Osteocyte (in vitro differentiated cells): ENCODE measurements around the gene SPIRE2. TPM values are rescaled to one million over a fixed set of nuclear protein-coding genes. Genes with fewer than 3 reads are reported as not detected.

Source experiments
- DNase-seq: peaks from one replicate; pipeline ENCODE4 v3.0.0; 2021; ENCODE audit warnings: mixed read lengths; ENCODE audit not compliant: unreplicated experiment; ENCODE audit errors: extremely low spot score
- H3K27ac Mint-ChIP-seq: one replicate; pipeline ENCODE4 v1.8.0; 2021; ENCODE audit warnings: mild to moderate bottlenecking, mixed read lengths; ENCODE audit not compliant: unreplicated experiment
- H3K27me3 Mint-ChIP-seq: one replicate; pipeline ENCODE4 v1.8.0; 2021; ENCODE audit warnings: mixed read lengths; ENCODE audit not compliant: unreplicated experiment
- H3K36me3 Mint-ChIP-seq: one replicate; pipeline ENCODE4 v1.8.0; 2021; ENCODE audit warnings: mixed read lengths; ENCODE audit not compliant: unreplicated experiment
- H3K4me1 Mint-ChIP-seq: one replicate; pipeline ENCODE4 v1.8.0; 2021; ENCODE audit warnings: mixed read lengths; ENCODE audit not compliant: unreplicated experiment
- H3K4me3 Mint-ChIP-seq: one replicate; pipeline ENCODE4 v1.8.0; 2021; ENCODE audit warnings: mild to moderate bottlenecking, moderate library complexity, mixed read lengths; ENCODE audit not compliant: unreplicated experiment
- H3K9me3 Mint-ChIP-seq: one replicate; pipeline ENCODE4 v1.8.0; 2021; ENCODE audit warnings: mixed read lengths; ENCODE audit not compliant: unreplicated experiment
- total RNA-seq: library from RNA; stranded (reverse); gene quantifications from 2 replicates; pipeline ENCODE4 v1.2.1, GENCODE V29; 2021
- TF ChIP-seq, protein P1 (sequence below): fragments of 200-600 bp; sonication (generic); IDR thresholded peaks from 2 replicates; pipeline ENCODE4 v1.5.0; 2021; ENCODE audit warnings: antibody characterized with exemption, mild to moderate bottlenecking, moderate library complexity

SPIRE2 gene
- total RNA-seq, 1 donor from 2014 or later, result 4.6 TPM

- Mint-ChIP-seq H3K4me1 (peaks cover 3% of the 10 kb centered on the region), H3K9me3 (no peaks in the 10 kb centered on the region), H3K36me3 (peaks cover 33% of the 10 kb centered on the region), H3K4me3 (no peak overlapping the region), H3K27me3 (no peaks in the 10 kb centered on the region), H3K27ac (no peak overlapping the region)
- TF ChIP-seq, protein P1, sequence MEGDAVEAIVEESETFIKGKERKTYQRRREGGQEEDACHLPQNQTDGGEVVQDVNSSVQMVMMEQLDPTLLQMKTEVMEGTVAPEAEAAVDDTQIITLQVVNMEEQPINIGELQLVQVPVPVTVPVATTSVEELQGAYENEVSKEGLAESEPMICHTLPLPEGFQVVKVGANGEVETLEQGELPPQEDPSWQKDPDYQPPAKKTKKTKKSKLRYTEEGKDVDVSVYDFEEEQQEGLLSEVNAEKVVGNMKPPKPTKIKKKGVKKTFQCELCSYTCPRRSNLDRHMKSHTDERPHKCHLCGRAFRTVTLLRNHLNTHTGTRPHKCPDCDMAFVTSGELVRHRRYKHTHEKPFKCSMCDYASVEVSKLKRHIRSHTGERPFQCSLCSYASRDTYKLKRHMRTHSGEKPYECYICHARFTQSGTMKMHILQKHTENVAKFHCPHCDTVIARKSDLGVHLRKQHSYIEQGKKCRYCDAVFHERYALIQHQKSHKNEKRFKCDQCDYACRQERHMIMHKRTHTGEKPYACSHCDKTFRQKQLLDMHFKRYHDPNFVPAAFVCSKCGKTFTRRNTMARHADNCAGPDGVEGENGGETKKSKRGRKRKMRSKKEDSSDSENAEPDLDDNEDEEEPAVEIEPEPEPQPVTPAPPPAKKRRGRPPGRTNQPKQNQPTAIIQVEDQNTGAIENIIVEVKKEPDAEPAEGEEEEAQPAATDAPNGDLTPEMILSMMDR, result no peak
- no peak for DNase-seq
Observed at GRCh38 chr16:89908236-89908635, 80.0 kb downstream of the SPIRE2 start.

GRCh38 chr16:89909777-89910716, 81.8 kb downstream of the SPIRE2 start:
- no peaks in the 10 kb centered on the region for H3K9me3 Mint-ChIP-seq
- no peaks in the 10 kb centered on the region for H3K27me3 Mint-ChIP-seq
- peak overlapping the region; percentile 41 for H3K27ac Mint-ChIP-seq
- TF ChIP-seq, protein P1, result peak; percentile 86
- H3K4me1 Mint-ChIP-seq, result peaks cover 3% of the 10 kb centered on the region
- no peak overlapping the region for H3K4me3 Mint-ChIP-seq
- peak; percentile 92 for DNase-seq
- peaks cover 30% of the 10 kb centered on the region for H3K36me3 Mint-ChIP-seq

GRCh38 chr16:89910717-89911354, 82.6 kb downstream of the SPIRE2 start:
- Mint-ChIP-seq H3K27ac (peak overlapping the region; percentile 41), H3K36me3 (peaks cover 23% of the 10 kb centered on the region), H3K27me3 (no peaks in the 10 kb centered on the region), H3K4me3 (no peak overlapping the region), H3K9me3 (no peaks in the 10 kb centered on the region), H3K4me1 (peaks cover 3% of the 10 kb centered on the region)
- TF ChIP-seq, protein P1, result no peak
- DNase-seq, result no peak

GRCh38 chr16:89911375-89911774, 83.1 kb downstream of the SPIRE2 start:
- Mint-ChIP-seq H3K4me1 (peaks cover 3% of the 10 kb centered on the region), H3K27ac (no peak overlapping the region), H3K27me3 (no peaks in the 10 kb centered on the region), H3K9me3 (no peaks in the 10 kb centered on the region), H3K4me3 (no peak overlapping the region), H3K36me3 (peaks cover 17% of the 10 kb centered on the region)
- TF ChIP-seq, protein P1, result no peak
- no peak for DNase-seq

DNA sequence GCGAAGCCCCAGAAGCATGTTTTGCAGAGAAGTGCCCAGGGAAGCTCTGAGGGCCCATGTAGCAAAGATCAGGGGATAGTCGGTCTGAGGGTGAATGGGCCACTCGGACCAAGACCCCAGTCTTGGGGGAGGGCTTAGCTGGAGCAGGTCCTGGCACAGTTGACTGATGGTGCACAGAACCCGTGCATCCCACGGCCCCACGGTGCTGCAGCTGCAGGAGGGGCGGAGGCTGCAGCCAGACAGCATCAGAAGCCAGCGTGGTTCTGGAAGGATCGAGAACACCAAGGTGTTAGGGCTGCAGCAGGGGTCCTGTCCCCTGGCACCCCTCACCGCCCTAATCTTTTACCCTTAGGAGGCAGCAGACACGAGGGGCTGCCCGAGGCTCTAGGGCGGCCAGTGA, 83.9 kb downstream of the SPIRE2 start:
- TF ChIP-seq, protein P1, result no peak
- no peaks in the 10 kb centered on the region for H3K9me3 Mint-ChIP-seq
- H3K4me3 Mint-ChIP-seq, result no peak overlapping the region
- H3K27ac Mint-ChIP-seq, result no peak overlapping the region
- H3K27me3 Mint-ChIP-seq, result no peaks in the 10 kb centered on the region
- peaks cover 4% of the 10 kb centered on the region for H3K4me1 Mint-ChIP-seq
- no peak for DNase-seq
- H3K36me3 Mint-ChIP-seq, result peaks cover 11% of the 10 kb centered on the region
